HCT116 (cell line): ENCODE data around the gene PSMD11. TPM values are rescaled to one million over a fixed set of nuclear protein-coding genes. Genes with fewer than 3 reads are reported as not detected.

Source experiments
- ATAC-seq: fragments of 200-7000 bp; cut with Tn5 transposase; 2 replicates; pipeline ENCODE4 v1.9.1; 2020; ENCODE audit warnings: mild to moderate bottlenecking, moderate library complexity
- BruUV-seq: library from RNA; stranded (reverse); fragments of 400-500 nt; replicated peaks from 2 replicates; lab custom pipeline; 2021; lab: Mats Ljungman, UMichigan
- CTCF ChIA-PET: fragments of 300-600 bp; sonication (Branson Sonifier 250); formaldehyde crosslinking; loops from one replicate; lab custom pipeline; 2021; ENCODE audit warnings: antibody characterized with exemption; lab: Charles Lee
- POLR2A ChIA-PET: fragments of 300-600, 350-600 bp; sonication (Branson Sonifier 250); formaldehyde crosslinking; loops from one replicate; lab custom pipeline; 2021; ENCODE audit warnings: antibody characterized with exemption; lab: Charles Lee
- RAD21 ChIA-PET, 2 experiments: fragments of 300-600 bp; sonication (Branson Sonifier 250); formaldehyde crosslinking; loops; one replicate each; lab custom pipeline; 2023; ENCODE audit warnings: low total read pairs in 2 of 2; ENCODE audit not compliant: uncharacterized antibody in 2 of 2, unreplicated experiment in 2 of 2, low non-redundant PET in 1 of 2; lab: Charles Lee
- DNase-seq: peaks from one replicate; pipeline ENCODE4 v3.0.0-alpha.2; 2010; ENCODE audit warnings: low read depth, low spot score
- H2AFZ ChIP-seq: fragments of 200-600 bp; shearing (Covaris generic), sonication (generic); 2 replicates; pipeline ENCODE4 v1.6.1; 2017; ENCODE audit warnings: low read depth, mixed run types, mixed read lengths, antibody characterized with exemption, low read length; ENCODE audit not compliant: poor library complexity, severe bottlenecking
- H3K27ac ChIP-seq: 2 replicates; pipeline ENCODE4 v1.5.1; 2012; ENCODE audit warnings: low read depth, low read length
- H3K27me3 ChIP-seq: fragments of 200-600 bp; sonication (generic); 2 replicates; pipeline ENCODE4 v1.6.1; 2016; ENCODE audit warnings: mixed run types, low read length, mixed read lengths; ENCODE audit not compliant: insufficient read depth
- H3K36me3 ChIP-seq, 2 experiments: fragments of 200-500 bp in 1 of 2; fragments of 200-600 bp in 1 of 2; sonication (Bioruptor generic) in 1 of 2; sonication (generic) in 1 of 2; 2 replicates each; pipeline versions ENCODE4 v1.5.1 to v1.6.1; 2014 to 2016; ENCODE audit warnings: low read length in 2 of 2, inconsistent platforms in 1 of 2, mixed read lengths in 1 of 2, mixed run types in 1 of 2; ENCODE audit not compliant: insufficient read depth in 2 of 2, control insufficient read depth in 1 of 2
- H3K4me1 ChIP-seq, 2 experiments: fragments of 200-600 bp in 1 of 2; sonication (generic) in 1 of 2; 2 replicates each; pipeline versions ENCODE4 v1.5.1 to v1.6.1; 2012 to 2017; ENCODE audit warnings: low read length in 2 of 2, inconsistent platforms in 1 of 2, mild to moderate bottlenecking in 1 of 2, mixed read lengths in 1 of 2, mixed run types in 1 of 2, moderate library complexity in 1 of 2; ENCODE audit not compliant: insufficient read depth in 2 of 2, control insufficient read depth in 1 of 2
- H3K4me2 ChIP-seq: fragments of 200-600 bp; sonication (generic); 2 replicates; pipeline ENCODE4 v1.6.1; 2017; ENCODE audit warnings: mixed run types, low read length, mixed read lengths
- H3K4me3 ChIP-seq, 2 experiments: fragments of 200-600 bp in 1 of 2; sonication (generic) in 1 of 2; replicated peaks in 1 of 2; 2 replicates each; pipeline ENCODE4 v1.5.1; 2011 to 2016; ENCODE audit warnings: low read length in 2 of 2, control low read depth in 1 of 2, low read depth in 1 of 2, mild to moderate bottlenecking in 1 of 2, mixed read lengths in 1 of 2, mixed run types in 1 of 2
- H3K79me2 ChIP-seq: fragments of 200-600 bp; sonication (generic); 2 replicates; pipeline ENCODE4 v1.6.1; 2017; ENCODE audit warnings: mild to moderate bottlenecking, mixed run types, low read length, moderate library complexity, mixed read lengths; ENCODE audit not compliant: insufficient read depth
- H3K9ac ChIP-seq: fragments of 200-600 bp; sonication (generic); 2 replicates; pipeline ENCODE4 v1.6.1; 2016; ENCODE audit warnings: low read length, mixed read lengths
- H3K9me2 ChIP-seq: fragments of 200-600 bp; sonication (generic), shearing (Covaris generic); 2 replicates; pipeline ENCODE4 v1.6.1; 2017; ENCODE audit warnings: mixed run types, mild to moderate bottlenecking, moderate library complexity; ENCODE audit not compliant: insufficient read depth
- H3K9me3 ChIP-seq, 2 experiments: fragments of 200-500 bp in 1 of 2; fragments of 200-600 bp in 1 of 2; sonication (Bioruptor generic) in 1 of 2; sonication (generic) in 1 of 2; 2 replicates each; pipeline ENCODE4 v1.6.1; 2014 to 2017; ENCODE audit warnings: low read length in 2 of 2, mixed read lengths in 2 of 2, inconsistent platforms in 1 of 2, low read depth in 1 of 2, mild to moderate bottlenecking in 1 of 2, mixed run types in 1 of 2, moderate library complexity in 1 of 2; ENCODE audit not compliant: control insufficient read depth in 1 of 2, insufficient read depth in 1 of 2
- H4K20me1 ChIP-seq: fragments of 200-600 bp; sonication (generic), shearing (Covaris generic); 2 replicates; pipeline ENCODE4 v1.6.1; 2017; ENCODE audit warnings: mixed run types, mild to moderate bottlenecking, moderate library complexity; ENCODE audit not compliant: insufficient read depth
- CBX3 ChIP-seq: IDR thresholded peaks from 2 replicates; pipeline ENCODE4 v1.6.1; 2012; ENCODE audit warnings: low read depth
- CEBPB ChIP-seq: IDR thresholded peaks from 2 replicates; pipeline ENCODE4 v1.6.1; 2012; ENCODE audit warnings: low read depth
- ELF1 ChIP-seq: IDR thresholded peaks from 2 replicates; pipeline ENCODE4 v1.6.1; 2012; ENCODE audit warnings: low read depth, borderline replicate concordance
- SP1 ChIP-seq: IDR thresholded peaks from 2 replicates; pipeline ENCODE4 v1.6.1; 2012; ENCODE audit warnings: low read depth
- TCF7L2 ChIP-seq: IDR thresholded peaks from 2 replicates; pipeline ENCODE4 v1.7.0; 2011; ENCODE audit warnings: borderline replicate concordance, inconsistent platforms; ENCODE audit not compliant: insufficient read depth, insufficient read length; ENCODE audit errors: extremely low read depth
- YY1 ChIP-seq: IDR thresholded peaks from 2 replicates; pipeline ENCODE4 v1.6.1; 2011; ENCODE audit warnings: low read length, low read depth, moderate library complexity, mild to moderate bottlenecking; ENCODE audit not compliant: insufficient replicate concordance; ENCODE audit errors: extremely low read depth
- ZFX ChIP-seq: fragments of 450-650 bp; IDR thresholded peaks from 2 replicates; pipeline ENCODE4 v1.6.1; 2017
- ZNF274 ChIP-seq: fragments of 200-500 bp; sonication (Bioruptor generic); IDR thresholded peaks from 2 replicates; pipeline ENCODE4 v1.6.1; 2014; ENCODE audit warnings: mild to moderate bottlenecking, low read depth, low read length, inconsistent platforms
- intact Hi-C: fragments of 100-400 bp; cut with micrococcal nuclease; formaldehyde crosslinking; loops from 2 replicates; pipeline ENCODE4 v1.10.0; 2022
- total RNA-seq: library from RNA; stranded (reverse); gene quantifications from one replicate; pipeline ENCODE4 v1.2.1, GENCODE V29; 2021; ENCODE audit not compliant: unreplicated experiment
- TF ChIP-seq, protein P1 (sequence below): IDR thresholded peaks from 2 replicates; pipeline ENCODE4 v1.6.1; 2012

Gene PSMD11
- total RNA-seq, 1 experiment from 2014 or later, result 143 TPM

DNA sequence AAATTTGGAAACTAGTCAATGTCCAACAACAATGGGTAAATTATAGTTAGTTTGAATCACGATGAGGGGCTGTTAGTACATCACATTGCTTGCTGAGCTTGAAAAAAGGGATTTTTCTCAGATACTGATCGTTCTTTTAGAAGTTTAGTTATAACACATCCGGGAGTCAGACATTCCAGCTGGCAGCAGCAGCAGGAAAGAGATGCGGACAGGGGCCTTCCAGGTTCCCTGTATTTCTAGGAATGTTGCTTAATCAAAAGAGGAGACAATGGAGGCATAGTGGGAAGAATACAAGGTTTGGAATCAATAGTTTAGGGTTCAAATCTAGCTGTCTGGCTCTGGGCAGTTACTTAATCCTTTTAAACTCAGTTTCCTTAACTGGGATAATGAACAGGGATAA, 70.3 kb downstream of the PSMD11 start:
- POLR2A ChIA-PET, result no interaction called here
- H3K27ac ChIP-seq, result no peak overlapping the region
- intact Hi-C loops, result loop anchor here (10.0 kb wide), 1 partner anchor 60 kb away; no protein-coding TSS in a partner anchor
- no peaks in the 10 kb centered on the region for H3K36me3 ChIP-seq
- no peak for DNase-seq
- H4K20me1 ChIP-seq, result no peaks in the 10 kb centered on the region
- TF ChIP-seq CEBPB, result no peak
- TF ChIP-seq ELF1, result no peak
- TF ChIP-seq, all 23 proteins: peak for 0
- Histone ChIP-seq H3K9ac (no peak overlapping the region), H3K9me3 (no peaks in the 10 kb centered on the region), H3K9me2 (no peaks in the 10 kb centered on the region), H3K4me2 (no peak overlapping the region), H3K4me3 (no peak overlapping the region), H3K27me3 (no peaks in the 10 kb centered on the region), H3K4me1 (peaks cover 1 to 4% of the 10 kb centered on the region in 2 experiments; a peak in 2 of 4 replicates), H3K79me2 (no peaks in the 10 kb centered on the region), H2AFZ (no peak overlapping the region)
- ChIA-PET RAD21 (no interaction called here), CTCF (no interaction called here)
- no TSS peak for BruUV-seq
- ATAC-seq, result no peak

DNA sequence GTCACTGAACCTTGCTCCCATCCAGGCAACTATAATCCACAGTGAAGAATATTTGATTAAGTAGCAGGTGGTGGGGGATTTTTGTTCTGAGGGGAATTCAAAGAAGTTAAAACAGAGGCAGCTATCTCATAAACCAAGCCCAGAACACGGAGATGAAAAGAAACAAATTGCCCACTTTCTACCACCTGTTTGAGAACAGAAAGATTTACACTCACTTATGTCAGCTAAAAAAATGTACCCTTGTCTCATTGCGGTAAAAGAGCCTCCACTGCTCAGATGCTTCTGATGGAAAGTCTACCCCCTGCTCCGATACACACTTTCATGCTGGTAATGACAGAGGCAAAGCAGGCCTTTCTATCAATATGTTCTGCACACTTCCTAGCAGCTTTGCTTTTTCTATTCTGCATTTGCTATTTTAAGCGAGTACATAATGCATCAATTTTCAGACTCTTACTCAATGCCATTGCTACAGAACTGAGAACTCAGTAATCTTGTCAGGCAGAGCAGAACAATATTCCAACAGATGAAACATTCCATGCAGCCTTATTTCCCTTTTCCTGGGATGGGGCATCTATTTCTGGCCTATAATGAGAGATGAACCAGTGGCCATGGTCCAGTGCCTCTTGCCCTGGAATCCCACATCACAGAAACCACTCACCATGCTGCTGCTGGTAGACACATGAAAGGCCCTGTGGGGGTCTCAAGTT, 71.5 kb downstream of the PSMD11 start:
- ChIA-PET RAD21 (no interaction called here), POLR2A (no interaction called here), CTCF (no interaction called here)
- Histone ChIP-seq H2AFZ (no peak overlapping the region), H3K79me2 (no peaks in the 10 kb centered on the region), H3K9me3 (no peaks in the 10 kb centered on the region), H3K27me3 (no peaks in the 10 kb centered on the region), H3K36me3 (no peaks in the 10 kb centered on the region), H3K4me1 (peaks cover 8 to 11% of the 10 kb centered on the region in 2 experiments), H3K9me2 (no peaks in the 10 kb centered on the region), H4K20me1 (no peaks in the 10 kb centered on the region), H3K27ac (no peak overlapping the region), H3K4me2 (no peak overlapping the region), H3K9ac (no peak overlapping the region), H3K4me3 (no peak overlapping the region)
- intact Hi-C loops, result loop anchor here (10.0 kb wide), 1 partner anchor 61 kb away; no protein-coding TSS in a partner anchor
- BruUV-seq, result no TSS peak
- ATAC-seq (no peak), DNase-seq (no peak)
- no peak for TF ChIP-seq CBX3
- TF ChIP-seq, protein P1, sequence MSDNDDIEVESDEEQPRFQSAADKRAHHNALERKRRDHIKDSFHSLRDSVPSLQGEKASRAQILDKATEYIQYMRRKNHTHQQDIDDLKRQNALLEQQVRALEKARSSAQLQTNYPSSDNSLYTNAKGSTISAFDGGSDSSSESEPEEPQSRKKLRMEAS, result no peak
- TF ChIP-seq YY1, result no peak
- TF ChIP-seq ZNF274, result no peak
- TF ChIP-seq SP1, result no peak
- no peak for TF ChIP-seq ELF1
- no peak for TF ChIP-seq ZFX
- no peak for TF ChIP-seq TCF7L2
